GM12878 (cell line): Measurements from ENCODE around the gene KLF7. TPM values are rescaled to one million over a fixed set of nuclear protein-coding genes. Genes with fewer than 3 reads are reported as not detected.

Experiments
- ATAC-seq: fragments of 200-7000 bp; cut with Tn5 transposase; 3 replicates; pipeline ENCODE4 v1.9.1; 2020; ENCODE audit warnings: mild to moderate bottlenecking, moderate library complexity
- BruUV-seq: library from RNA; stranded (reverse); fragments of 400-500 nt; replicated peaks from 2 replicates; lab custom pipeline; 2021; lab: Mats Ljungman, UMichigan
- CTCF ChIA-PET: fragments of 300-600 bp; sonication (Branson Sonifier 250); formaldehyde crosslinking; extraction: SDS; loops from one replicate; lab custom pipeline; 2021; ENCODE audit warnings: inconsistent platforms; lab: Yijun Ruan, JAX
- POLR2A ChIA-PET: fragments of 350-600 bp; formaldehyde crosslinking; extraction: SDS; loops from one replicate; lab custom pipeline; 2021; ENCODE audit warnings: inconsistent platforms; lab: Charles Lee
- RAD21 ChIA-PET: fragments of 300-600 bp; sonication (Branson Sonifier 250); formaldehyde crosslinking; loops from one replicate; lab custom pipeline; 2023; ENCODE audit warnings: antibody characterized with exemption; ENCODE audit not compliant: unreplicated experiment; lab: Charles Lee
- SMC1A ChIA-PET: fragments of 300-600 bp; sonication (Branson Sonifier 250); formaldehyde crosslinking; loops from one replicate; lab custom pipeline; 2023; ENCODE audit not compliant: unreplicated experiment, uncharacterized antibody; lab: Charles Lee
- DNase-seq: peaks from one replicate; pipeline ENCODE4 v3.0.0-alpha.2; 2011; ENCODE audit warnings: low read depth, low spot score
- FAIRE-seq: peaks from 3 replicates; lab custom pipeline; 2011; peaks lifted over from hg19 to GRCh38; lab: Jason Lieb, UNC
- H2AFZ ChIP-seq: 2 replicates; pipeline ENCODE4 v1.6.0; 2011; ENCODE audit warnings: low read depth, low read length, control low read depth; ENCODE audit not compliant: control insufficient read depth
- H3K27ac ChIP-seq: 2 replicates; pipeline ENCODE4 v1.5.1; 2011; ENCODE audit warnings: control low read depth; ENCODE audit not compliant: control insufficient read depth, insufficient read depth
- H3K27me3 ChIP-seq, 2 experiments: replicated peaks in 1 of 2; 2 replicates each; pipeline versions ENCODE4 v1.6.0 to v1.6.1; 2011; ENCODE audit warnings: low read length in 1 of 2; ENCODE audit not compliant: control insufficient read depth in 2 of 2, insufficient read depth in 2 of 2
- H3K36me3 ChIP-seq, 2 experiments: 2 replicates each; pipeline ENCODE4 v1.5.1; 2011; ENCODE audit warnings: low read length in 1 of 2; ENCODE audit not compliant: control insufficient read depth in 2 of 2, insufficient read depth in 2 of 2
- H3K4me1 ChIP-seq: 2 replicates; pipeline ENCODE4 v1.6.1; 2011; ENCODE audit warnings: mild to moderate bottlenecking, low read length, moderate library complexity, mixed read lengths; ENCODE audit not compliant: control insufficient read depth, insufficient read depth
- H3K4me2 ChIP-seq: 2 replicates; pipeline ENCODE4 v1.6.0; 2011; ENCODE audit warnings: control low read depth; ENCODE audit not compliant: control insufficient read depth, insufficient read depth
- H3K4me3 ChIP-seq: fragments of 200-600 bp; sonication (generic); 2 replicates; pipeline ENCODE4 v1.5.1; 2016
- H3K79me2 ChIP-seq: 2 replicates; pipeline ENCODE4 v1.6.0; 2011; ENCODE audit warnings: low read length; ENCODE audit not compliant: control insufficient read depth, insufficient read depth
- H3K9ac ChIP-seq: 2 replicates; pipeline ENCODE4 v1.8.0; 2011; ENCODE audit warnings: low read length, control low read depth, mixed read lengths; ENCODE audit not compliant: control insufficient read depth, insufficient read depth
- H3K9me3 ChIP-seq: replicated peaks from 3 replicates; pipeline ENCODE4 v1.5.1; 2011; ENCODE audit warnings: mild to moderate bottlenecking, low read length; ENCODE audit not compliant: control insufficient read depth, insufficient read depth
- H4K20me1 ChIP-seq: 2 replicates; pipeline ENCODE4 v1.6.0; 2011; ENCODE audit not compliant: control insufficient read depth, insufficient read depth
- EED ChIP-seq: sonication (generic); IDR thresholded peaks from 2 replicates; pipeline ENCODE4 v1.6.1; 2016; ENCODE audit warnings: antibody characterized with exemption, low read depth
- IKZF1 ChIP-seq: fragments of 450-650 bp; conservative IDR thresholded peaks from 2 replicates; pipeline ENCODE4 v1.6.1; 2017; ENCODE audit warnings: antibody characterized with exemption, mild to moderate bottlenecking
- NR2C1 ChIP-seq: fragments of 450-650 bp; IDR thresholded peaks from 2 replicates; pipeline ENCODE4 v1.6.1; 2017; ENCODE audit warnings: antibody characterized with exemption, mild to moderate bottlenecking, moderate library complexity
- NR2C2 ChIP-seq: IDR thresholded peaks from 2 replicates; pipeline ENCODE4 v1.6.1; 2011; ENCODE audit warnings: borderline replicate concordance, low read depth; ENCODE audit not compliant: control insufficient read depth, insufficient read length
- REST ChIP-seq: IDR thresholded peaks from 2 replicates; pipeline ENCODE4 v1.6.1; 2012; ENCODE audit warnings: mild to moderate bottlenecking, low read depth, low read length
- SMAD1 ChIP-seq: fragments of 450-650 bp; IDR thresholded peaks from 2 replicates; pipeline ENCODE4 v1.6.1; 2018; ENCODE audit warnings: mild to moderate bottlenecking, low read depth; ENCODE audit not compliant: partially characterized antibody
- SRF ChIP-seq, 2 experiments: IDR thresholded peaks; 2 replicates each; pipeline ENCODE4 v1.6.1; 2011; ENCODE audit warnings: low read depth in 2 of 2, low read length in 2 of 2, mild to moderate bottlenecking in 1 of 2, moderate library complexity in 1 of 2
- ZNF217 ChIP-seq: fragments of 450-650 bp; IDR thresholded peaks from 2 replicates; pipeline ENCODE4 v1.6.1; 2017; ENCODE audit warnings: antibody characterized with exemption, mild to moderate bottlenecking
- WGBS: methylation state at CpG from one replicate; pipeline ENCODE4 v1.1.6; 2016; ENCODE audit warnings: low lambda C conversion rate; ENCODE audit not compliant: insufficient replicate concordance, insufficient coverage; ENCODE audit errors: missing lambda C conversion rate; 5-methylcytosine and 5-hydroxymethylcytosine counted together
- in situ Hi-C: fragments of 300-500 bp; cut with MboI; formaldehyde crosslinking; loops from 9 replicates; pipeline ENCODE4 v1.14.3; 2018; ENCODE audit warnings: mixed read lengths
- intact Hi-C: fragments of 100-400 bp; cut with micrococcal nuclease; formaldehyde crosslinking; loops from one replicate; pipeline ENCODE4 v1.14.2; 2022; ENCODE audit not compliant: unreplicated experiment
- polyA plus RNA-seq, 11 experiments: library from polyadenylated mRNA; depleted of rRNA in 4 of 11; unstranded in 6 of 11; stranded (reverse) in 5 of 11; fragments of >200 nt; fragmentation: Nextera tagmentation in 4 of 11; fragmentation: Illumina TruSeq in 1 of 11; extraction: Ambion mirVana in 4 of 11; extraction: Trizol in 1 of 11; gene quantifications; 1 replicate in 1 of 11; 2 replicates in 10 of 11; pipeline versions ENCODE4 v1.2.1 to v1.2.3, GENCODE V29; 2011 to 2016; ENCODE audit warnings: inconsistent platforms in 2 of 11, missing spikeins in 2 of 11, low read depth in 1 of 11
- total RNA-seq, 4 experiments: library from RNA; depleted of rRNA in 3 of 4; stranded (reverse); fragments of >200 nt in 3 of 4; fragmentation: Illumina TruSeq in 1 of 4; extraction: Trizol in 1 of 4; gene quantifications; 2 replicates each; pipeline versions ENCODE4 v1.2.1 to v1.2.3, GENCODE V29; 2013 to 2021
- TF ChIP-seq, protein P1 (sequence below): IDR thresholded peaks from 2 replicates; pipeline ENCODE4 v1.6.1; 2012; ENCODE audit warnings: low read depth, low read length, improper control_type of control experiment
- TF ChIP-seq, protein P2 (sequence below): fragments of 450-650 bp; IDR thresholded peaks from 2 replicates; pipeline ENCODE4 v1.6.1; 2016; ENCODE audit warnings: mild to moderate bottlenecking
- TF ChIP-seq, protein P3 (sequence below): fragments of 450-650 bp; IDR thresholded peaks from 2 replicates; pipeline ENCODE4 v1.6.1; 2017; ENCODE audit warnings: mild to moderate bottlenecking

Gene KLF7
- total and polyA plus RNA-seq, 10 of the 15 experiments (the other 5 are each of a cell fraction or from before 2014, with no cell fraction given): 2.4 to 24.8 (median 8.5) TPM

GRCh38 chr2:207095963-207096362 lies 69.8 kb downstream of the KLF7 start (continued):
- TF ChIP-seq REST (no peak), EED (no peak)
- TF ChIP-seq, protein P1, sequence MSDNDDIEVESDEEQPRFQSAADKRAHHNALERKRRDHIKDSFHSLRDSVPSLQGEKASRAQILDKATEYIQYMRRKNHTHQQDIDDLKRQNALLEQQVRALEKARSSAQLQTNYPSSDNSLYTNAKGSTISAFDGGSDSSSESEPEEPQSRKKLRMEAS: no peak

GRCh38 chr2:207093234-207093633 lies 72.5 kb downstream of the KLF7 start:
- intact Hi-C loops (no loop called here), in situ Hi-C loops (no loop called here)
- no peak overlapping the region for H3K4me2 ChIP-seq
- H2AFZ ChIP-seq: no peak overlapping the region
- TF ChIP-seq, protein P2, sequence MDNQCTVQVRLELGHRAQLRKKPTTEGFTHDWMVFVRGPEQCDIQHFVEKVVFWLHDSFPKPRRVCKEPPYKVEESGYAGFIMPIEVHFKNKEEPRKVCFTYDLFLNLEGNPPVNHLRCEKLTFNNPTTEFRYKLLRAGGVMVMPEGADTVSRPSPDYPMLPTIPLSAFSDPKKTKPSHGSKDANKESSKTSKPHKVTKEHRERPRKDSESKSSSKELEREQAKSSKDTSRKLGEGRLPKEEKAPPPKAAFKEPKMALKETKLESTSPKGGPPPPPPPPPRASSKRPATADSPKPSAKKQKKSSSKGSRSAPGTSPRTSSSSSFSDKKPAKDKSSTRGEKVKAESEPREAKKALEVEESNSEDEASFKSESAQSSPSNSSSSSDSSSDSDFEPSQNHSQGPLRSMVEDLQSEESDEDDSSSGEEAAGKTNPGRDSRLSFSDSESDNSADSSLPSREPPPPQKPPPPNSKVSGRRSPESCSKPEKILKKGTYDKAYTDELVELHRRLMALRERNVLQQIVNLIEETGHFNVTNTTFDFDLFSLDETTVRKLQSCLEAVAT: no peak
- no peak for TF ChIP-seq NR2C1
- TF ChIP-seq SRF (IDR thresholded peaks at IDR 0.05; ENCODE audit: low read depth in 2 of 2, low read length in 2 of 2): no peak
- TF ChIP-seq NR2C2: no peak
- no peak for TF ChIP-seq IKZF1
- TF ChIP-seq ZNF217: no peak
- TF ChIP-seq, protein P3, sequence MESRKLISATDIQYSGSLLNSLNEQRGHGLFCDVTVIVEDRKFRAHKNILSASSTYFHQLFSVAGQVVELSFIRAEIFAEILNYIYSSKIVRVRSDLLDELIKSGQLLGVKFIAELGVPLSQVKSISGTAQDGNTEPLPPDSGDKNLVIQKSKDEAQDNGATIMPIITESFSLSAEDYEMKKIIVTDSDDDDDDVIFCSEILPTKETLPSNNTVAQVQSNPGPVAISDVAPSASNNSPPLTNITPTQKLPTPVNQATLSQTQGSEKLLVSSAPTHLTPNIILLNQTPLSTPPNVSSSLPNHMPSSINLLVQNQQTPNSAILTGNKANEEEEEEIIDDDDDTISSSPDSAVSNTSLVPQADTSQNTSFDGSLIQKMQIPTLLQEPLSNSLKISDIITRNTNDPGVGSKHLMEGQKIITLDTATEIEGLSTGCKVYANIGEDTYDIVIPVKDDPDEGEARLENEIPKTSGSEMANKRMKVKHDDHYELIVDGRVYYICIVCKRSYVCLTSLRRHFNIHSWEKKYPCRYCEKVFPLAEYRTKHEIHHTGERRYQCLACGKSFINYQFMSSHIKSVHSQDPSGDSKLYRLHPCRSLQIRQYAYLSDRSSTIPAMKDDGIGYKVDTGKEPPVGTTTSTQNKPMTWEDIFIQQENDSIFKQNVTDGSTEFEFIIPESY: no peak
- TF ChIP-seq SMAD1: no peak
- ATAC-seq (no peak), DNase-seq (no peak), FAIRE-seq (no peak)
- ChIA-PET RAD21 (no interaction called here), CTCF (no interaction called here), POLR2A (no interaction called here), SMC1A (no interaction called here)
- peaks cover 9% of the 10 kb centered on the region; the same call in 1 of the 2 replicates for H3K4me1 ChIP-seq
- peaks cover 7% of the 10 kb centered on the region; the same call in 2 of the 3 replicates for H3K9me3 ChIP-seq
- H3K27me3 ChIP-seq: no peaks in the 10 kb centered on the region
- H4K20me1 ChIP-seq: no peaks in the 10 kb centered on the region
- 0 out of 4 replicates have a peak, but pooled peaks cover 0 to 4% of the 10 kb centered on the region in 2 experiments for H3K36me3 ChIP-seq
- H3K27ac ChIP-seq: no peak overlapping the region
- no peak overlapping the region for H3K4me3 ChIP-seq
- BruUV-seq: no TSS peak
- no peaks in the 10 kb centered on the region; the same call in 1 of the 2 replicates for H3K79me2 ChIP-seq
- H3K9ac ChIP-seq: no peak overlapping the region
- WGBS: 84% methylated on average over 6 of the region's 6 CpGs
